CD4-positive, alpha-beta T cell treated with Interleukin-2 at 100 ng/mL for 4 hours (primary cell): ENCODE results near the gene SH3BP5.

ENCODE experiments used
- DNase-seq: peaks from one replicate; pipeline ENCODE4 v3.0.0-alpha.2; 2020; ENCODE audit warnings: low spot score

Gene SH3BP5

GRCh38 chr3:15253023-15253697, 79.2 kb downstream of the SH3BP5 start:
- DNase-seq: no peak

- DNase-seq: no peak
Measured at GRCh38 chr3:15246186-15246585, 86.2 kb downstream of the SH3BP5 start.

- DNase-seq: no peak
Measured at GRCh38 chr3:15243822-15244482, 88.4 kb downstream of the SH3BP5 start.

DNA sequence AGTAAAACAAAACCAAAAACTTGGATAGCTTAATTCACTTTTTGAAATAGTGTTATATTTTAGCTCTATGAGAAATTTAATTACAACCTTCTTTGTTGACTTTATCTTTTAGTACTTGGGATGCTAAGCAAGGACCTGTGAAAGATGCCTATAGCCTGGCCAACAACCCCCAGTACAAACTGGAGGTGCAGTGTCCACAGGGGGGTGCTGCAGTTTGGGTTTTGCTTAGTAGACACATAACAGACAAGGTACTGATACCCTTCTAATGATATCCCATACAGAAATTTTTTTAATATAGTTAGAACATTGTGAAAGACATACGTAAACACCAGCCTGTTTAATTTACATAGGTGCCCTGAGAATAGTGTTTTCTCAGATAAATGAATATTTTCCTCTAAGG, 91.0 kb downstream of the SH3BP5 start:
- peak; percentile 54 for DNase-seq

GRCh38 chr3:15229262-15229661, 103.1 kb downstream of the SH3BP5 start:
- DNase-seq: no peak

DNA sequence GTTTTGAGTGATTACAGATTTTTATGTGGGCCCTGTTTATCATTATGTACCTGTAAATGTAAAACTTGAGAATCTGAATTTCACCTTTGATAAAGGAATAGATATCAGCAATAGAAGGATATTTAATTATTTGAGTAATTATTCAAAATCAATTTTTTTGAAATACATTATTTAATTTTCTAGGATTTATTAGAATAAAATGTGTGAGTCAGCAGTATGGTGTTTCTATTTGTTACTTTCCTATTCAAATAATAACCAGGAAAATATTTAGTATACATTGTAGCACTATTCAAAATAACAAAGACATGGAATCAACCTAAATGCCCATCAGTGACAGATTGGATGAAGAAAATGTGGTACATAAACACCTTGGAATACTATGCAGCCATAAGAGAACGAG, 104.2 kb downstream of the SH3BP5 start:
- no peak for DNase-seq

DNA sequence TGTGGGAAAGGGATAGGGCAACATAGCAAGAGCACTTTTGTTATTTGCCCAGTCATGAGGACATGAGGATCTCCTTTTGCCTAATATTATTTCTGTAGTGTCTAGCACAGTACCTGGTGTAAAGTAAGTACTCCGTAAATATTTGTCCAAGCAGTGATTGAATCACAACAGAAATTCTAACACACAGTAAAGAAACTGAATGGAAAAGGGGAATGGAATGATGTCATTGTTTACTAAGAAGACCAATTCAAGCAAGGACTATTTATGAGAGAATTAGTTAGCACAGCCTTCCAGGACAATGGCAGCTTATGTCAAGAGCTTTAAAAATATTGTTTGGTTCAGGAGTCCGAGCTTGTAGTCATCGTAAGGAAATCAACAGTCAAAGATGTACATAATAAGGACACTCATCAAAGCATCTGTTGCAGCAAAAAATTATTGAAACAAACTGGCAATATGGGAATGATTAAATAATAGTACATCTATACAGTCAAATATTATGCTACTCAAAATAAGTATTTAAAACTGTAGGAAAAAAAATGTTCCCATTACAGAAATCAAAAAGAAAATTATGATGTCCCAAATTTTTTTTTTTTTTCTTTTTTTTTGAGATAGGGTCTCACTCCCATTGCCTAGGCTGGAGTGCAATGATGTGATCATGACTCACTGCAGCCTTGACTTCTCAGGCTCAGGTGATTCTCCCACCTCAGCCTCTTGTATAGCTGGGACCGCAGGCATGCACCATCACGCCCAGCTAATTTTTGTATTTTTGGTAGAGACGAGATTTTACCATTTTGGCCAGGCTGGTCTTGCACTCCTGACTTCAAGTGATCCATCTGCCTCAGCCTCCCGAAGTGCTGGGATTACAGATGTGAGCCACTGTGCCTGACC, 108.5 kb downstream of the SH3BP5 start:
- no peak for DNase-seq

GRCh38 chr3:15221574-15222217, 110.7 kb downstream of the SH3BP5 start:
- no peak for DNase-seq

DNA sequence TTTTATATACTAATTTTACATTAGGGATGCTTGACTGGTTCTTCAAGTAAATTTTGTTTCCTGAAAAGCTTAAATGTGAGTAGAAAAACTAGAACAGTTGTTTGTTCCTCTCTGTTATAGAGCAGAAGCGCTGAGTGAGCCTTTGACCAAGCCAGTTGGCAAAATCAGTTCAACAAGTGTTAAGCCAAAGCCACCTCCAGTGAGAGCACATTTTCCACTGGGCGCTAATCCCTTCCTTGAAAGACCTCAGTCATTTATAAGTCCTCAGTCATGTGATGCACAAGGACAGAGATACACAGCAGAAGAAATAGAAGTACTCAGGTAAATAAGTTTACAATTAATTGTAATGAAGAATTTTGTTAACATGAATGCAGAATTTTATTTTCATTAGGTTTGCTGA, 111.7 kb downstream of the SH3BP5 start:
- DNase-seq: no peak

DNA sequence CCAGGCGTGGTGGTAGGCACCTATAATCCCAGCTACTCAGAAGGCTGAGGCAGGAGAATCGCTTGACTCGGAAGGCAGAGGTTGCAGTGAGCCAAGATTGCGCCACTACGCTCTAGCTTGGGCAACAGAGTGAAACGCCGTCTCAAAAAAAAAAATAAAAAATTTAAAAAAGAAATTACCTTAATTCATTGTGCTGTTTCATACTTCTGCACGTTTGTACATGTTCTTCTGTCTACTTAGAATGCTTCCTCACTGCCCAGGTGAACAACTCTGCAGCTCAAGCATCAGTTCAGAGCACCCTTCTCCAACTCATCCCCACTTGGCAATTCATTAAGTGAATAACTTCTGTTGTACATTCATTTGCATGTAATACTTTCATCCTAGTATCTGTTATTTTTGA, 112.3 kb downstream of the SH3BP5 start:
- DNase-seq: no peak

DNA sequence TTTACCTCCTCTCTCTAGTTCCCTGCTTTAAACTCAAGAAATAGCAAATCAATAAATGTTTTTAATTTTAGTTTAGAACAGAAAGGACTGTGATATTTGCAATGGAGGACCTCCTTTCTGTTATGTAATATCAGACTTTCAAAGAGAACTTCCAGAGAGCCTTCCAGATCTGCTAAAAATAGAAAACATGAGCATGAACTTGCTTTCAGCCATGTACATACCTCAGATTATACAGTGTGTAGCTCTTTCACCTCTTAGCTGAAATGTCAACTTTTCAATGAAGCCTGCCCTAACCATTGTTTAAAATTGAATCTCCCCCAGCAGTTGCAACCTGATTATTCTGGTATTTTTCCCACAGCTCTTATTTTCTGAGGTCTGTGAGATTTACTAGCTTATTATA, 113.7 kb downstream of the SH3BP5 start:
- DNase-seq: no peak

DNA sequence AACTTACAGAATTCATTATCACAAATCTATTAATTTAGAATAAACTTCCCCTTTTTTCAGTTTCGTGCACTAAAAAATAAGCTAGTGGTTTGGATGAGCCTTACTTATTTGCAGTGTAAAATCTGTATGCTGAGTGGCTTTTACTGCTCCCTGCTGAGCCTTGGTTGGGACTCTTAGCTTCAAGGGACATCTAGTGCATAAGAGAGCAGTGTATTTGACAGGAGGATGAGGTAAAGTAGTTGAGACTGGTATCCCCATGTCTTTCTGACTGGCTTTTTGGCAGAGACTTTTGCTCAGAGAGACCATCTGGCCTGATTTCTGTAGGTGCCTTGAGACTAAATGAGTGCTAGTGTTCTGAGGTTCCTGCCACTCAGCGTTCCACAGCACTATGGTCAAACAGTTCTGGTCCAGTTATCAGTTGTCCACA, 114.5 kb downstream of the SH3BP5 start:
- no peak for DNase-seq

- DNase-seq: no peak
Measured at GRCh38 chr3:15217011-15217671, 115.2 kb downstream of the SH3BP5 start.

DNA sequence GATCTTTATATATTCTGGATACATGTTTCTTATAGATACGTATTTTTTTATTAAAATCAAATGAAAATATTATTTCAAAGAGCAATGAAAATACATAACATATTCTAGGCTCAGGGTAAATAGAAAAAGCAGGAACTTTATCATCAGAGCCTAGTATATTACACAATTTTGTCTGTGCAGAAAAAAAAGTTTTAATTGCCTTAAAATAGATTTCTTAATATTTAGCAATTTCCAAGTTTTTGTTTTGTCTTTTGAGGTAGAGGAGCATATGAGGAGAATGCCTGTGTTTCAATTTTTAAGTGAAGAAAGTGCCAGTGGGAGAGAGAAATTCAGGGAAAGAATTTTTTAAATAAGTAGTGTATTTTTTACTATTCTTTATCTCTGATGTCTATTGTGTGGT, 115.9 kb downstream of the SH3BP5 start:
- no peak for DNase-seq

DNA sequence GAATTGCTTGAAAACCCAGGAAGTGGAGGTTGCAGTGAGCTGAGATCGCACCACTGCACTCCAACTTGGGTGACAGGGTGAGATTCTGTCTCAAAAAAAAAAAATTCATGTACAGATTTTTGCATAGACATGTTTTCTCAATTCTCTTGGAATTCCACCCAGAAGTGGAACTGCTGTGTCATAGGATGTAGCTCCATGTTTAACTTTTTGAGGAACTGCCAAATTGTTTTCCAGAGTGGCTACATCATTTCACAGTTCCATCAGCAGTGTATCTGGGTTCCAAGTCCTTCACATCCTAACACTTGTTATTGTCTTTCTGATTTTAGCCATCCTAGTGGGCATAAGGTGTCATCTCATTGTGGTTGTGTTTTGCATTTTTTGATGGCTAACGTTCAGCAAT, 116.4 kb downstream of the SH3BP5 start:
- DNase-seq: no peak

DNA sequence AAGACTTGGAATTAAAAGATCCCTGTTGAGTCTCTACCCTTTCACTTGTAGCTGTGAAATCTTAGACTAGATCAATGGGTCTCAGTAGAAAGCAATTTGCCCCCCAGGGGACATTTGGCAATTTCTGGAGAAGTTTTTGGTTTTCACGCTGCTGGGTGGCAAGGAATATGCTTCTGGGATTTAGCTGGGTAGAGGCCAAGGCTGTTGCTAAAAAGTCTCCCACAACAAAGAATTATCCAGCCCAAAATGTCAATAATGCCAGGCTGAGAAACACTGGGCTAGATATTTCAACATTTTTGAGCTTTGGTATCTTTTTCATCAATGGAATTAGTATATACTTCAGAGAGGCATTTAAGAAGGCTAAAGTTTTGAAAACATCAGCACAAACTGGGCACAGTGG, 117.6 kb downstream of the SH3BP5 start:
- DNase-seq: no peak

- DNase-seq: no peak
Measured at GRCh38 chr3:15211937-15212336, 120.4 kb downstream of the SH3BP5 start.

DNA sequence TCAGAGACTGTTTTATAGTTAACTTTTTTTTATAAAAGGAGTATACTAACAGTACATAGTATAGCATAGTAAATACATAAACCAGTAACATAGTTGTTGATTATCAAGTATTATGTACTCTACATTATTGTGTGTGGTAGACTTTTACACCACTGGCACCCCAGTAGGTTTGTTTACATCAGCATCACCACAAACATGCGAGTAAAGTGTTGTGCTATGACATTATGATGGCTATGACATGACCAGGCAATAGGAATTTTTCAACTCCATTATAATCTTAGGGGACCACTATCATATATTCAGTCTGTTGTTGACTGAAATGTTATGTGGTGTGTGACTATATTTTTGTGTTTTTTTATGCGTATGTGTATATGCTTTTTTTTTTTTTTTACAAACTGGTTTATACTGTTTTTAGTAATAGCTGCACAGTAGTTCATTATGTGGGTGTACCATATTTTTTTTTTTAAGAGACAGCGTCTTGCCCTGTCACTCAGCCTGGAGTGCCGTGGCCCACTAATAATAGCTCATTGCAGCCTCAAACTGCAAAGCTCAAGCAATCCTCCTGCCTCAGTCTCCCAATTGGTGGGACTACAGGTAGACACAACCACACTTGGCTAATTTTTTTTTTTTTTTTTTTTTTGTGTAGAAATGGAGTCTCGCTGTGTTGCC, 124.4 kb downstream of the SH3BP5 start:
- no peak for DNase-seq

GRCh38 chr3:15206662-15207576, 125.5 kb downstream of the SH3BP5 start:
- DNase-seq: peak; percentile 31
